GM19324 (cell line): ENCODE measurements around the gene GGT7.
A peak's percentile ranks its signal among the peaks of the same experiment; 100 is the strongest.
"Not testable (repeated sequence)": the region's sequence is repeated elsewhere in the genome, so short reads cannot be mapped to it uniquely, and the experiment has no call there.

Source experiments
- ATAC-seq: cut with Tn5 transposase; IDR thresholded peaks from one replicate; pipeline ENCODE4 v1.9.1; 2021; ENCODE audit warnings: mild to moderate bottlenecking, moderate library complexity; ENCODE audit not compliant: unreplicated experiment, low FRiP score

Gene GGT7

GRCh38 chr20:34872622-34873224, at the start of gene GGT7:
TSS of gene GGT7 (minus strand) at chr20:34872856. CDS start at chr20:34872815, 41 bp downstream.
- ATAC-seq = peak; percentile 50

GRCh38 chr20:34921436-34921835, 48.8 kb upstream of the GGT7 start:
- no peak for ATAC-seq

- ATAC-seq = no peak
Measured at GRCh38 chr20:34920055-34920454, 47.4 kb upstream of the GGT7 start.

- no peak for ATAC-seq
Measured at GRCh38 chr20:34916774-34917354, 44.2 kb upstream of the GGT7 start.

- no peak for ATAC-seq
Measured at GRCh38 chr20:34915749-34916455, 43.2 kb upstream of the GGT7 start.

- ATAC-seq = no peak
Measured at GRCh38 chr20:34915131-34915530, 42.5 kb upstream of the GGT7 start.

GRCh38 chr20:34907616-34908469, 35.2 kb upstream of the GGT7 start:
- ATAC-seq = no peak

- no peak for ATAC-seq
Measured at GRCh38 chr20:34904202-34904621, 31.6 kb upstream of the GGT7 start.

GRCh38 chr20:34898731-34899130, 26.1 kb upstream of the GGT7 start:
- ATAC-seq = not testable (repeated sequence)

GRCh38 chr20:34898129-34898528, 25.5 kb upstream of the GGT7 start:
- ATAC-seq = not testable (repeated sequence)

- no peak for ATAC-seq
Measured at GRCh38 chr20:34896086-34896621, 23.5 kb upstream of the GGT7 start.

GRCh38 chr20:34895465-34895864, 22.8 kb upstream of the GGT7 start:
- no peak for ATAC-seq

GRCh38 chr20:34894723-34895122, 22.1 kb upstream of the GGT7 start:
- no peak for ATAC-seq

GRCh38 chr20:34892671-34893070, 20.0 kb upstream of the GGT7 start:
- no peak for ATAC-seq

- no peak for ATAC-seq
Measured at GRCh38 chr20:34891166-34892062, 18.8 kb upstream of the GGT7 start.

- ATAC-seq = no peak
Measured at GRCh38 chr20:34888468-34888867, 15.8 kb upstream of the GGT7 start.

- peak; percentile 51 for ATAC-seq
Measured at GRCh38 chr20:34887023-34887422, 14.4 kb upstream of the GGT7 start.

GRCh38 chr20:34886122-34886521, 13.5 kb upstream of the GGT7 start:
- no peak for ATAC-seq

- ATAC-seq = no peak
Measured at GRCh38 chr20:34884260-34884659, 11.6 kb upstream of the GGT7 start.

- ATAC-seq = no peak
Measured at GRCh38 chr20:34883809-34884208, 11.2 kb upstream of the GGT7 start.
